HG03521 (cell line): ENCODE results near the gene TECPR1.

Source experiments
- ATAC-seq: cut with Tn5 transposase; IDR thresholded peaks from one replicate; pipeline ENCODE4 v1.9.1; 2021; ENCODE audit warnings: mild to moderate bottlenecking, moderate library complexity; ENCODE audit not compliant: unreplicated experiment

Gene TECPR1

GRCh38 chr7:98213888-98214810 lies 37.9 kb downstream of the TECPR1 start:
- no peak for ATAC-seq

GRCh38 chr7:98213296-98213887 lies 38.6 kb downstream of the TECPR1 start:
- no peak for ATAC-seq

- no peak for ATAC-seq
These were observed 39.4 kb downstream of the TECPR1 start for GRCh38 chr7:98212532-98213041.

- ATAC-seq, result no peak
These were observed 40.1 kb downstream of the TECPR1 start for GRCh38 chr7:98211676-98212531.

- ATAC-seq, result no peak
These were observed 40.8 kb downstream of the TECPR1 start, which contains the start of gene BHLHA15 for GRCh38 chr7:98211221-98211675. BHLHA15 (plus strand) TSS chr7:98211439; CDS start chr7:98212310, 871 bp downstream.

GRCh38 chr7:98210513-98211220 lies 41.4 kb downstream of the TECPR1 start:
- no peak for ATAC-seq

- ATAC-seq, result no peak
These were observed 42.7 kb downstream of the TECPR1 start for GRCh38 chr7:98209166-98209920.

- ATAC-seq, result no peak
These were observed 45.3 kb downstream of the TECPR1 start for GRCh38 chr7:98206451-98207330.

GRCh38 chr7:98205162-98205845 lies 46.7 kb downstream of the TECPR1 start:
- no peak for ATAC-seq

- no peak for ATAC-seq
These were observed 47.4 kb downstream of the TECPR1 start for GRCh38 chr7:98204670-98205069.

GRCh38 chr7:98203964-98204605 lies 47.9 kb downstream of the TECPR1 start:
- no peak for ATAC-seq

- ATAC-seq, result no peak
These were observed 48.6 kb downstream of the TECPR1 start for GRCh38 chr7:98203261-98203963.

- ATAC-seq, result peak; percentile 93
These were observed 49.5 kb downstream of the TECPR1 start for GRCh38 chr7:98202367-98203195.

GRCh38 chr7:98200364-98200763 lies 51.7 kb downstream of the TECPR1 start:
- peak; percentile 21 for ATAC-seq

- no peak for ATAC-seq
These were observed 52.9 kb downstream of the TECPR1 start for GRCh38 chr7:98199131-98199530.
